HEK293 (cell line): ENCODE results near the gene LPP.

ENCODE experiments used
- CTCF ChIA-PET: fragments of 350-600 bp; formaldehyde crosslinking; extraction: SDS; loops from one replicate; lab custom pipeline; 2021; ENCODE audit warnings: antibody characterized with exemption; lab: Yijun Ruan, JAX
- POLR2A ChIA-PET: fragments of 300-600 bp; formaldehyde crosslinking; extraction: SDS; loops from one replicate; lab custom pipeline; 2020; ENCODE audit warnings: antibody characterized with exemption, inconsistent platforms; lab: Yijun Ruan, JAX
- H3K27ac ChIP-seq: fragments of 200-500 bp; sonication (Bioruptor generic); 2 replicates; pipeline ENCODE4 v1.5.1; 2014; ENCODE audit warnings: low read depth, low read length, control low read depth, inconsistent platforms; ENCODE audit errors: extremely low read depth
- H3K36me3 ChIP-seq, 2 experiments: fragments of 200-500 bp in 1 of 2; sonication (Bioruptor generic) in 1 of 2; 1 replicate in 1 of 2; 2 replicates in 1 of 2; pipeline ENCODE4 v1.5.1; 2014 to 2017; ENCODE audit warnings: inconsistent platforms in 2 of 2, low read length in 2 of 2; ENCODE audit not compliant: control insufficient read depth in 2 of 2, insufficient read depth in 1 of 2
- H3K4me1 ChIP-seq: fragments of 200-500 bp; sonication (Bioruptor generic); 2 replicates; pipeline ENCODE4 v1.5.1; 2014; ENCODE audit warnings: mild to moderate bottlenecking, low read length, inconsistent platforms; ENCODE audit not compliant: control insufficient read depth, insufficient read depth
- H3K4me3 ChIP-seq: 2 replicates; pipeline ENCODE4 v1.5.1; 2011; ENCODE audit warnings: low read depth, mild to moderate bottlenecking, control low read depth, low read length, moderate library complexity
- H3K9me3 ChIP-seq: fragments of 200-500 bp; sonication (Bioruptor generic); 2 replicates; pipeline ENCODE4 v1.5.1; 2014; ENCODE audit warnings: low read depth, low read length, inconsistent platforms; ENCODE audit not compliant: control insufficient read depth, insufficient read depth
- FEZF1 ChIP-seq: fragments of 450-650 bp; formaldehyde crosslinking; IDR thresholded peaks from 2 replicates; pipeline ENCODE4 v1.5.1; 2016; ENCODE audit warnings: missing biosample characterization, missing genetic modification characterization
- GLIS1 ChIP-seq: fragments of 450-650 bp; formaldehyde crosslinking; IDR thresholded peaks from 2 replicates; pipeline ENCODE4 v1.5.1; 2016; ENCODE audit warnings: missing biosample characterization, missing genetic modification characterization
- HOXC10 ChIP-seq: sonication (generic); formaldehyde crosslinking; IDR thresholded peaks from 2 replicates; pipeline ENCODE4 v1.8.1; 2023; ENCODE audit warnings: mild to moderate bottlenecking, missing genetic modification reagents
- TCF7L2 ChIP-seq: IDR thresholded peaks from 2 replicates; pipeline ENCODE4 v1.6.1; 2011; ENCODE audit warnings: low read depth, mild to moderate bottlenecking, inconsistent platforms, low read length, moderate library complexity, borderline replicate concordance
- ZNF114 ChIP-seq: fragments of 450-650 bp; formaldehyde crosslinking; IDR thresholded peaks from 2 replicates; pipeline ENCODE4 v1.5.0; 2017; ENCODE audit warnings: missing biosample characterization, missing genetic modification characterization
- ZNF19 ChIP-seq: fragments of 450-650 bp; formaldehyde crosslinking; IDR thresholded peaks from 2 replicates; pipeline ENCODE4; 2016; ENCODE audit warnings: missing biosample characterization, missing genetic modification characterization, low read depth
- ZNF24 ChIP-seq: fragments of 450-650 bp; formaldehyde crosslinking; IDR thresholded peaks from 2 replicates; pipeline ENCODE4 v1.5.1; 2016; ENCODE audit warnings: missing biosample characterization, missing genetic modification characterization
- ZNF311 ChIP-seq: fragments of 450-650 bp; formaldehyde crosslinking; IDR thresholded peaks from 2 replicates; pipeline ENCODE4 v1.5.1; 2017; ENCODE audit warnings: missing biosample characterization, missing genetic modification characterization, borderline replicate concordance
- ZNF423 ChIP-seq: fragments of 450-650 bp; formaldehyde crosslinking; IDR thresholded peaks from 2 replicates; pipeline ENCODE4 v1.5.1; 2016; ENCODE audit warnings: missing biosample characterization, missing genetic modification characterization
- ZNF510 ChIP-seq: fragments of 450-650 bp; formaldehyde crosslinking; IDR thresholded peaks from 2 replicates; pipeline ENCODE4 v1.5.1; 2018; ENCODE audit warnings: mild to moderate bottlenecking, missing genetic modification characterization, missing biosample characterization; ENCODE audit not compliant: insufficient replicate concordance
- ZNF596 ChIP-seq: fragments of 450-650 bp; IDR thresholded peaks from 2 replicates; pipeline ENCODE4 v1.5.0; 2018; ENCODE audit warnings: missing biosample characterization, mild to moderate bottlenecking, missing genetic modification characterization, moderate library complexity
- ZNF626 ChIP-seq: fragments of 450-650 bp; sonication (Bioruptor Pico); formaldehyde crosslinking; IDR thresholded peaks from 2 replicates; pipeline ENCODE4 v1.5.1; 2018; ENCODE audit warnings: missing biosample characterization, missing genetic modification characterization, inconsistent platforms
- TF ChIP-seq, protein P1 (sequence below): fragments of 450-650 bp; formaldehyde crosslinking; IDR thresholded peaks from 2 replicates; pipeline ENCODE4 v1.5.0; 2017; ENCODE audit warnings: missing biosample characterization, missing genetic modification characterization, borderline replicate concordance

LPP gene

DNA sequence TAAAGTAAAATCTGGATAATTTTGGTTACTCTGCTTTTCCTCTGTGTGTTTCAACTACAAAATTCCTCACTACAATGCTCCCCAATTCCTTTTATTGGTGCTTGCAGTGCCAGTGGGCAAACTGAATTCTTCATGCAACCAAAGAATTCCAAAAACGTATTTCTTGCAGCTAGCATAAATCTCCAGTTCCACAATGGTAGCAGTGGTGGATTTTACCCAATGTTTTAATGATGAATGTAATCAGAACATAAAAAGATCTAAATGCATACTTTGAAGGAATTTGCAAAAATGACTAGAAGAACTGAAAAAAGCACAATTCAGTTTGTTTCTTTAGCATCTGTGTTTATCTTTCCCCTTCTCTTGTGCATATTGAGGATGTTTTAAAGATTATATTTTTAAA, 658.2 kb downstream of the LPP start (continued):
- TF ChIP-seq ZNF626 (tag by site-specific recombination) (no peak), ZNF311 (tag by site-specific recombination) (no peak), GLIS1 (tag by site-specific recombination) (no peak)

- Histone ChIP-seq H3K4me1 (no peaks in the 10 kb centered on the region), H3K4me3 (no peak overlapping the region)
- CTCF ChIA-PET, result no interaction called here
Observed at GRCh38 chr3:188814581-188814980, 660.6 kb downstream of the LPP start.

GRCh38 chr3:188817103-188817934, 663.4 kb downstream of the LPP start:
- CTCF ChIA-PET, result interaction anchor here (0.6 kb wide), 1 partner anchor 16 kb away, joined by 3 read pairs; no protein-coding TSS in a partner anchor
- Histone ChIP-seq H3K9me3 (no peaks in the 10 kb centered on the region), H3K27ac (no peak overlapping the region), H3K4me3 (no peak overlapping the region), H3K4me1 (no peaks in the 10 kb centered on the region), H3K36me3 (no peaks in the 10 kb centered on the region)
- TF ChIP-seq TCF7L2 (no peak), ZNF19 (no peak), ZNF423 (no peak)
- POLR2A ChIA-PET, result no interaction called here

More at GRCh38 chr3:188814581-188814980, 660.6 kb downstream of the LPP start:
- H3K27ac ChIP-seq, result no peak overlapping the region
- no peak for TF ChIP-seq HOXC10 (CRISPR knock-in tag)
- TF ChIP-seq ZNF114 (tag by site-specific recombination), result no peak
- H3K9me3 ChIP-seq, result no peaks in the 10 kb centered on the region
- POLR2A ChIA-PET, result no interaction called here
- H3K36me3 ChIP-seq, result no peaks in the 10 kb centered on the region

DNA sequence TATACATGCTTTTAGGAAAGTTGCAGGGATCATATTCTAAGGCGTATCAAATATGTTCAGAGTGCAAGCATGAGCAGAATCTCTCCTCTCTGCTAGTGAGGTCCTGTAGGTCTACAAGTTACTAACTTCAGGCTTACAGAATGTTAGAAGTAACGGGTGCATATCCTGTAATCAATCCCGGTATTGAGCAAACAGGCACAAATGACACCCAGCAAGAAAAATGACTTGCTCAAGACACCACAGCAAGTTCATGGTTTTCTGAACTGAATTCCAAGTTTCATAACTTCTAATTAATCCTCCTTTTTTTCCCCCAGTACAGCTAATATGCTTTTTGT, 663.9 kb downstream of the LPP start:
- Histone ChIP-seq H3K9me3 (no peaks in the 10 kb centered on the region), H3K27ac (no peak overlapping the region), H3K36me3 (no peaks in the 10 kb centered on the region), H3K4me1 (no peaks in the 10 kb centered on the region), H3K4me3 (no peak overlapping the region)
- ChIA-PET POLR2A (no interaction called here), CTCF (interaction anchor here (0.6 kb wide), 1 partner anchor 15 kb away, joined by 3 read pairs; no protein-coding TSS in a partner anchor)
- no peak for TF ChIP-seq ZNF24 (tag by site-specific recombination)
- TF ChIP-seq, all 188 proteins: peak for 0

DNA sequence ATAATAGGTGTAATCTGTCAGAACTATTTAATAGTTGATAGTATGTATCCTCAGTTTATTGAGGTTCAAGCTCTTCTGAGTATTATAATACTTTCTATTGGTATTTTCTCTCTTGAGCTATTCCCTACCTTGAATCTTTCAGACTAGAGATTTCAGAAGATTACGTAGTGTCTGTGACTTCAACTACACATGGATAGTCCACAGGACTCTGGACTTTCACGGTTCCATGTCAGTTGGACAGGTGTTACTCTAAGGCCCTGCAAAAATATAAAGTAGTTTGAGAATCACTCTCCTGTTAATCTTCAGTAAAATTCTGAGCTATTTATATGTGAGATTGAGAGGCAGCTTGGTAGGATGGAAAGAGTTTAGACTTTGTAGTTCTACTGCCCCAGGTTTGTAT, 664.3 kb downstream of the LPP start:
- Histone ChIP-seq H3K27ac (no peak overlapping the region), H3K36me3 (no peaks in the 10 kb centered on the region), H3K4me3 (no peak overlapping the region), H3K4me1 (no peaks in the 10 kb centered on the region), H3K9me3 (no peaks in the 10 kb centered on the region)
- TF ChIP-seq FEZF1 (tag by site-specific recombination) (no peak), ZNF596 (tag by site-specific recombination) (no peak), HOXC10 (CRISPR knock-in tag) (no peak), ZNF510 (tag by site-specific recombination) (no peak)
- TF ChIP-seq, protein P1, sequence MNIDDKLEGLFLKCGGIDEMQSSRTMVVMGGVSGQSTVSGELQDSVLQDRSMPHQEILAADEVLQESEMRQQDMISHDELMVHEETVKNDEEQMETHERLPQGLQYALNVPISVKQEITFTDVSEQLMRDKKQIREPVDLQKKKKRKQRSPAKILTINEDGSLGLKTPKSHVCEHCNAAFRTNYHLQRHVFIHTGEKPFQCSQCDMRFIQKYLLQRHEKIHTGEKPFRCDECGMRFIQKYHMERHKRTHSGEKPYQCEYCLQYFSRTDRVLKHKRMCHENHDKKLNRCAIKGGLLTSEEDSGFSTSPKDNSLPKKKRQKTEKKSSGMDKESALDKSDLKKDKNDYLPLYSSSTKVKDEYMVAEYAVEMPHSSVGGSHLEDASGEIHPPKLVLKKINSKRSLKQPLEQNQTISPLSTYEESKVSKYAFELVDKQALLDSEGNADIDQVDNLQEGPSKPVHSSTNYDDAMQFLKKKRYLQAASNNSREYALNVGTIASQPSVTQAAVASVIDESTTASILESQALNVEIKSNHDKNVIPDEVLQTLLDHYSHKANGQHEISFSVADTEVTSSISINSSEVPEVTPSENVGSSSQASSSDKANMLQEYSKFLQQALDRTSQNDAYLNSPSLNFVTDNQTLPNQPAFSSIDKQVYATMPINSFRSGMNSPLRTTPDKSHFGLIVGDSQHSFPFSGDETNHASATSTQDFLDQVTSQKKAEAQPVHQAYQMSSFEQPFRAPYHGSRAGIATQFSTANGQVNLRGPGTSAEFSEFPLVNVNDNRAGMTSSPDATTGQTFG (tag by site-specific recombination), result no peak
- ChIA-PET CTCF (interaction anchor here (0.6 kb wide), 1 partner anchor 25 kb away, joined by 6 read pairs; no protein-coding TSS in a partner anchor), POLR2A (no interaction called here)
